Effector memory CD4-positive, alpha-beta T cell (primary cell): ENCODE results near the gene DEFB125.

Experiments
- DNase-seq, 3 donors: peaks; one replicate each; pipeline ENCODE4 v3.0.0-alpha.2; 2020
- H3K27ac ChIP-seq: 2 replicates; pipeline ENCODE4 v1.7.0; 2013; ENCODE audit warnings: mild to moderate bottlenecking, low read length, moderate library complexity; ENCODE audit not compliant: insufficient read depth, poor library complexity, severe bottlenecking
- H3K27me3 ChIP-seq: replicated peaks from 2 replicates; pipeline ENCODE4 v1.7.0; 2013; ENCODE audit warnings: mild to moderate bottlenecking, low read length; ENCODE audit not compliant: insufficient read depth, control insufficient read depth, poor library complexity, severe bottlenecking
- H3K36me3 ChIP-seq: 2 replicates; pipeline ENCODE4 v1.7.0; 2013; ENCODE audit warnings: mild to moderate bottlenecking, low read length, moderate library complexity; ENCODE audit not compliant: control insufficient read depth, insufficient read depth
- H3K4me1 ChIP-seq: 2 replicates; pipeline ENCODE4 v1.7.0; 2013; ENCODE audit warnings: low read length, mild to moderate bottlenecking; ENCODE audit not compliant: control insufficient read depth, insufficient read depth, poor library complexity, severe bottlenecking
- H3K4me3 ChIP-seq: 2 replicates; pipeline ENCODE4 v1.7.0; 2013; ENCODE audit warnings: low read length, low read depth, mild to moderate bottlenecking; ENCODE audit not compliant: insufficient read depth, poor library complexity, severe bottlenecking
- H3K9me3 ChIP-seq: 2 replicates; pipeline ENCODE4 v1.7.0; 2013; ENCODE audit warnings: mild to moderate bottlenecking, low read length, moderate library complexity; ENCODE audit not compliant: control insufficient read depth

The DEFB125 gene

DNA sequence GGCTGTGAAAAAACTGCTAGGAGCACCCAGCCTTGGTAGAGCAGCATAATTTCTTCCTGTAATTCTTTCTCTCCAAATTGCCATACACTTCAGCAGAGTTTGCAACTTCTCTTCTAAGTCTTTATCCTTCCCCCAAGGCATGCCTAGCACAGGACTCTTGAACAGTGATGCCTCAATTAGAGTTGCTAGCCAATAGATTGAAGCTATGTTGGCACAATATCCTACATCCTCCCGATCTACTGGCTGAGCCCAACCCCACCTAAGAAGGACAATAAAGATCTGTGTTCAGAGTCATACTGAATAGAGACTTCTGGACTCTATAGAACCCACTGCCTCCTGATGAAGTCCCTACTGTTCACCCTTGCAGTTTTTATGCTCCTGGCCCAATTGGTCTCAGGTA is 54.8 kb downstream of the DEFB125 start, which contains the start of gene DEFB126:
TSS of gene DEFB126 (plus strand) at position 301 of the 400 bp plus-strand sequence. CDS start at position 340, 39 bp downstream.
- no peaks in the 10 kb centered on the region for H3K9me3 ChIP-seq

DNA sequence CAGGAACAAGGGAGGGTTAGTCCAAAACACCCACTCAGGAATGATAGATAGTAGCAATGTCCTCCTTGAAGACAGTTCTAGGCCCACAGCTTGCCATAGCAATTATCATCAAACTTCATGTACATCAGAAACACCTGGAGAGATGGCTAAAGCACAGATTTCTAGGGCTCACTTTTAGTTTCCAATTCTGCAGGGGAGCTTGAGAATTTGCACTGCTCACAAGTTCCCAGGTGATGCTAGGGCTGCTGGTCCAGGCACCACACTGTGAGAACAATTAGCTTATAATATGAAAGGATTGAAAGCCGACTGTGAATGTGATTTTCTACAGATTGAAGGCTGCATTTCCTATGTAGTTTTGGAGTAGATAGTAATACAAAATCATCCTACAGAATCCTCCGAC is 58.4 kb downstream of the DEFB125 start:
- Histone ChIP-seq H3K9me3 (no peaks in the 10 kb centered on the region), H3K36me3 (no peaks in the 10 kb centered on the region), H3K27ac (no peak overlapping the region), H3K4me1 (no peaks in the 10 kb centered on the region), H3K27me3 (no peaks in the 10 kb centered on the region), H3K4me3 (no peak overlapping the region)
- no peak for DNase-seq

More for the DNA sequence above, 54.8 kb downstream of the DEFB125 start, which contains the start of gene DEFB126:
- Histone ChIP-seq H3K27me3 (no peaks in the 10 kb centered on the region), H3K4me1 (no peaks in the 10 kb centered on the region), H3K27ac (no peak within 1 kb of the TSS), H3K36me3 (no peaks in the 10 kb centered on the region), H3K4me3 (no peak within 1 kb of the TSS)
- no peak for DNase-seq
